Stimulated activated CD8-positive, alpha-beta memory T cell treated with anti-CD3 and anti-CD28 coated beads, Interleukin-12 subunit alpha, Interleukin-12 subunit beta, amount 100 ng/mL, for 24 hours (primary cell): Measurements from ENCODE around the gene ETS2.

ENCODE experiments used
- DNase-seq: peaks from one replicate; pipeline ENCODE4 v3.0.0-alpha.2; 2020; ENCODE audit errors: extremely low read depth

Gene ETS2

GRCh38 chr21:38858812-38859205 is 53.1 kb downstream of the ETS2 start:
- no peak for DNase-seq

GRCh38 chr21:38859852-38860251 is 54.1 kb downstream of the ETS2 start:
- DNase-seq: no peak

- DNase-seq: no peak
Observed at GRCh38 chr21:38861056-38861455, 55.3 kb downstream of the ETS2 start.

- DNase-seq: no peak
Observed at GRCh38 chr21:38861989-38862683, 56.4 kb downstream of the ETS2 start.

GRCh38 chr21:38863291-38863690 is 57.6 kb downstream of the ETS2 start:
- DNase-seq: no peak

GRCh38 chr21:38863843-38864363 is 58.2 kb downstream of the ETS2 start:
- DNase-seq: no peak

GRCh38 chr21:38864964-38865363 is 59.2 kb downstream of the ETS2 start:
- DNase-seq: no peak

- no peak for DNase-seq
Observed at GRCh38 chr21:38869196-38869595, 63.5 kb downstream of the ETS2 start.

GRCh38 chr21:38869946-38870345 is 64.2 kb downstream of the ETS2 start:
- DNase-seq: no peak
